Liver (tissue), 9 donors: Measurements from ENCODE around the gene SDSL. TPM values are rescaled to one million over a fixed set of nuclear protein-coding genes. Genes with fewer than 3 reads are reported as not detected.

Source experiments
- DNase-seq: peaks from one replicate; pipeline ENCODE4 v3.0.0-alpha.2; 2017; ENCODE audit warnings: low spot score
- H3K27ac ChIP-seq, 2 donors: one replicate each; pipeline ENCODE4 v1.7.0; 2013; ENCODE audit warnings: inconsistent platforms in 2 of 2, low read length in 2 of 2, control low read depth in 1 of 2, low read depth in 1 of 2, mild to moderate bottlenecking in 1 of 2
- H3K27me3 ChIP-seq, 4 donors: one replicate each; pipeline versions ENCODE4 v1.6.1 to v1.7.0; 2013; ENCODE audit warnings: low read length in 3 of 4, inconsistent platforms in 1 of 4, mild to moderate bottlenecking in 1 of 4, moderate library complexity in 1 of 4; ENCODE audit not compliant: control insufficient read depth in 4 of 4, insufficient read depth in 4 of 4
- H3K36me3 ChIP-seq, 4 donors: one replicate each; pipeline versions ENCODE4 v1.6.1 to v1.7.0; 2013; ENCODE audit warnings: low read length in 3 of 4, mild to moderate bottlenecking in 3 of 4, low read depth in 1 of 4, moderate library complexity in 1 of 4; ENCODE audit not compliant: control insufficient read depth in 4 of 4, insufficient read depth in 3 of 4
- H3K4me1 ChIP-seq, 4 donors: one replicate each; pipeline versions ENCODE4 v1.6.1 to v1.7.0; 2013; ENCODE audit warnings: low read length in 3 of 4, mild to moderate bottlenecking in 3 of 4, moderate library complexity in 1 of 4; ENCODE audit not compliant: control insufficient read depth in 4 of 4, insufficient read depth in 4 of 4
- H3K4me3 ChIP-seq, 3 donors: one replicate each; pipeline versions ENCODE4 v1.6.1 to v1.7.0; 2013; ENCODE audit warnings: low read length in 3 of 3, control low read depth in 1 of 3, low read depth in 1 of 3, mild to moderate bottlenecking in 1 of 3
- H3K9ac ChIP-seq, 2 donors: one replicate each; pipeline ENCODE4 v1.7.0; 2013; ENCODE audit warnings: low read length in 2 of 2, mild to moderate bottlenecking in 2 of 2, moderate library complexity in 2 of 2, control low read depth in 1 of 2, low read depth in 1 of 2
- H3K9me3 ChIP-seq, 4 donors: one replicate each; pipeline versions ENCODE4 v1.6.1 to v1.7.0; 2013; ENCODE audit warnings: low read length in 3 of 4; ENCODE audit not compliant: control insufficient read depth in 4 of 4
- CTCF ChIP-seq: fragments of 150-350 bp; IDR thresholded peaks from 2 replicates; pipeline ENCODE4 v1.5.1; 2017; ENCODE audit warnings: improper control_type of control experiment, low read depth, low read length; ENCODE audit not compliant: missing input control
- GABPA ChIP-seq, 2 donors: IDR thresholded peaks in 1 of 2; conservative IDR thresholded peaks in 1 of 2; 2 replicates each; pipeline ENCODE4 v1.6.1; 2016; ENCODE audit warnings: antibody characterized with exemption in 2 of 2, mild to moderate bottlenecking in 1 of 2, moderate library complexity in 1 of 2
- HNF4A ChIP-seq, 2 donors: conservative IDR thresholded peaks; 2 replicates each; pipeline ENCODE4 v1.6.1; 2016; ENCODE audit warnings: antibody characterized with exemption in 2 of 2, mild to moderate bottlenecking in 2 of 2
- MAX ChIP-seq: IDR thresholded peaks from 2 replicates; pipeline ENCODE4 v1.6.1; 2016; ENCODE audit warnings: antibody characterized with exemption
- RAD21 ChIP-seq, 2 donors: IDR thresholded peaks; 2 replicates each; pipeline ENCODE4 v1.6.1; 2016; ENCODE audit warnings: antibody characterized with exemption in 2 of 2, mild to moderate bottlenecking in 2 of 2
- REST ChIP-seq: IDR thresholded peaks from 2 replicates; pipeline ENCODE4 v1.6.1; 2016; ENCODE audit warnings: antibody characterized with exemption, mild to moderate bottlenecking
- YY1 ChIP-seq: IDR thresholded peaks from 2 replicates; pipeline ENCODE4 v1.6.1; 2016; ENCODE audit warnings: antibody characterized with exemption, mild to moderate bottlenecking
- ZBTB33 ChIP-seq: IDR thresholded peaks from 2 replicates; pipeline ENCODE4 v1.6.1; 2016; ENCODE audit warnings: antibody characterized with exemption
- WGBS: extraction: QIAGEN DNeasy Blood & Tissue Kit; methylation state at CpG from one replicate; pipeline ENCODE4 v1.1.7; 2013; 5-methylcytosine and 5-hydroxymethylcytosine counted together
- polyA plus RNA-seq, 2 donors: library from polyadenylated mRNA; stranded (reverse) in 1 of 2; unstranded in 1 of 2; fragments of 200-250 nt in 1 of 2; fragments of >200 nt in 1 of 2; fragmentation: Nextera tagmentation in 1 of 2; extraction: Ambion mirVana in 1 of 2; gene quantifications; one replicate each; pipeline versions ENCODE4 v1.2.1 to v1.2.3, GENCODE V29; 2013 to 2015
- total RNA-seq, 2 donors: library from RNA; depleted of rRNA; stranded (reverse); fragments of >200 nt; gene quantifications; one replicate each; pipeline ENCODE4 v1.2.3, GENCODE V29; 2014
- donor health status: healthy.
- donor health status: healthy.
- donor health status: healthy.
- donor health status: healthy.
- donor health status: healthy.

The SDSL gene
- total and polyA plus RNA-seq, 4 donors = 22.4 to 93.1 (median 33.7) TPM

GRCh38 chr12:113440947-113441782 is 19.0 kb downstream of the SDSL start:
- Histone ChIP-seq H3K36me3 (peaks cover 0 to 8% (median 1%) of the 10 kb centered on the region in 4 donors), H3K27me3 (no peaks in the 10 kb centered on the region), H3K4me3 (no peak overlapping the region), H3K4me1 (no peaks in the 10 kb centered on the region), H3K27ac (no peak overlapping the region), H3K9me3 (no peaks in the 10 kb centered on the region), H3K9ac (no peak overlapping the region)
- DNase-seq = no peak
- WGBS = 65% methylated on average over 14 of the region's 14 CpGs
- TF ChIP-seq CTCF (no peak), MAX (no peak)

- TF ChIP-seq REST (no peak), RAD21 (IDR thresholded peaks at IDR 0.05) (no peak), HNF4A (conservative IDR thresholded peaks at IDR 0.05) (no peak), MAX (no peak), CTCF (no peak), YY1 (no peak), GABPA (IDR thresholded peaks at IDR 0.05 in 1 of 2, conservative IDR thresholded peaks at IDR 0.05 in 1 of 2) (no peak), ZBTB33 (no peak)
- Histone ChIP-seq H3K36me3 (peaks cover 0 to 6% (median 0%) of the 10 kb centered on the region in 4 donors), H3K4me1 (no peaks in the 10 kb centered on the region), H3K4me3 (no peak overlapping the region), H3K9ac (no peak overlapping the region), H3K27me3 (no peaks in the 10 kb centered on the region), H3K27ac (no peak overlapping the region), H3K9me3 (no peaks in the 10 kb centered on the region)
- 92% methylated on average over 6 of the region's 6 CpGs for WGBS
- no peak for DNase-seq
Measured at GRCh38 chr12:113443030-113443539, 20.9 kb downstream of the SDSL start.
